MM.1S (cell line): ENCODE results near the gene UBE2D2.

ENCODE experiments used
- DNase-seq: peaks from one replicate; pipeline ENCODE4 v3.0.0-alpha.2; 2015
- H2AFZ ChIP-seq: fragments of 300-600 bp; sonication (generic); 2 replicates; pipeline ENCODE4 v1.6.0; 2016; ENCODE audit warnings: antibody characterized with exemption, low read length
- H3F3A ChIP-seq: fragments of 300-600 bp; sonication (generic); 2 replicates; pipeline ENCODE4 v1.6.1; 2016; ENCODE audit warnings: mild to moderate bottlenecking, antibody characterized with exemption, low read length, moderate library complexity, mixed read lengths; ENCODE audit not compliant: insufficient read depth
- H3K27ac ChIP-seq: fragments of 300-600 bp; sonication (generic); 2 replicates; pipeline ENCODE4 v1.5.1; 2016; ENCODE audit warnings: mild to moderate bottlenecking, low read length
- H3K27me3 ChIP-seq: fragments of 300-600 bp; sonication (generic); replicated peaks from 2 replicates; pipeline ENCODE4 v1.6.0; 2016; ENCODE audit warnings: low read length; ENCODE audit not compliant: insufficient read depth
- H3K36me3 ChIP-seq: fragments of 300-600 bp; sonication (generic); replicated peaks from 2 replicates; pipeline ENCODE4 v1.6.1; 2016; ENCODE audit warnings: mild to moderate bottlenecking, low read length, mixed read lengths; ENCODE audit not compliant: insufficient read depth
- H3K4me1 ChIP-seq: fragments of 300-600 bp; sonication (generic); 2 replicates; pipeline ENCODE4 v1.6.1; 2016; ENCODE audit warnings: low read length, mixed read lengths
- H3K4me2 ChIP-seq: fragments of 300-600 bp; sonication (generic); 2 replicates; pipeline ENCODE4 v1.6.0; 2016; ENCODE audit warnings: low read depth, low read length
- H3K4me3 ChIP-seq: fragments of 300-600 bp; sonication (generic); 2 replicates; pipeline ENCODE4 v1.5.1; 2016; ENCODE audit warnings: low read length, mixed read lengths
- H3K79me2 ChIP-seq: fragments of 300-600 bp; sonication (generic); 2 replicates; pipeline ENCODE4 v1.6.1; 2016; ENCODE audit warnings: mixed run types, low read length, mixed read lengths
- H3K9ac ChIP-seq: fragments of 300-600 bp; sonication (generic); 2 replicates; pipeline ENCODE4 v1.6.1; 2016; ENCODE audit warnings: low read length, mixed read lengths
- H3K9me2 ChIP-seq: fragments of 300-600 bp; sonication (generic); replicated peaks from 2 replicates; pipeline ENCODE4 v1.6.1; 2016; ENCODE audit warnings: mild to moderate bottlenecking, low read length, mixed read lengths; ENCODE audit not compliant: insufficient read depth
- H3K9me3 ChIP-seq: fragments of 300-600 bp; sonication (generic); replicated peaks from 2 replicates; pipeline ENCODE4 v1.6.1; 2016; ENCODE audit warnings: mild to moderate bottlenecking, low read length, mixed read lengths; ENCODE audit not compliant: insufficient read depth
- H4K20me1 ChIP-seq: fragments of 300-600 bp; sonication (generic); 2 replicates; pipeline ENCODE4 v1.6.1; 2016; ENCODE audit warnings: mild to moderate bottlenecking, low read length, moderate library complexity, mixed read lengths; ENCODE audit not compliant: insufficient read depth
- CTCF ChIP-seq: fragments of 300-600 bp; sonication (generic); IDR thresholded peaks from 2 replicates; pipeline ENCODE4 v1.5.1; 2016; ENCODE audit warnings: antibody characterized with exemption, low read length, mixed read lengths
- EZH2 ChIP-seq: fragments of 300-600 bp; sonication (generic); optimal IDR thresholded peaks from 2 replicates; pipeline ENCODE3; 2017; ENCODE audit warnings: low read depth, mild to moderate bottlenecking, antibody characterized with exemption, low read length, mixed read lengths
- EZH2phosphoT487 ChIP-seq: fragments of 300-600 bp; sonication (generic); IDR thresholded peaks from 2 replicates; pipeline ENCODE4 v1.6.1; 2018; ENCODE audit warnings: antibody characterized with exemption, low read length

Gene UBE2D2

GRCh38 chr5:139646912-139647505 lies 85.9 kb downstream of the UBE2D2 start:
- DNase-seq, result no peak
- Histone ChIP-seq H3K4me1 (peaks cover 16% of the 10 kb centered on the region), H3K79me2 (peaks cover 34% of the 10 kb centered on the region), H3K27me3 (no peaks in the 10 kb centered on the region), H3K9ac (no peak overlapping the region), H3K27ac (no peak overlapping the region), H2AFZ (no peak overlapping the region), H3K4me3 (no peak overlapping the region), H4K20me1 (peaks cover 5% of the 10 kb centered on the region; the same call in 1 of the 2 replicates), H3K4me2 (peak overlapping the region; percentile 87; the same call in 1 of the 2 replicates), H3K9me3 (no peaks in the 10 kb centered on the region), H3K36me3 (no peaks in the 10 kb centered on the region), H3K9me2 (no peaks in the 10 kb centered on the region), H3F3A (peaks cover 8% of the 10 kb centered on the region)
- TF ChIP-seq EZH2 (no peak), EZH2phosphoT487 (no peak), CTCF (no peak)

DNA sequence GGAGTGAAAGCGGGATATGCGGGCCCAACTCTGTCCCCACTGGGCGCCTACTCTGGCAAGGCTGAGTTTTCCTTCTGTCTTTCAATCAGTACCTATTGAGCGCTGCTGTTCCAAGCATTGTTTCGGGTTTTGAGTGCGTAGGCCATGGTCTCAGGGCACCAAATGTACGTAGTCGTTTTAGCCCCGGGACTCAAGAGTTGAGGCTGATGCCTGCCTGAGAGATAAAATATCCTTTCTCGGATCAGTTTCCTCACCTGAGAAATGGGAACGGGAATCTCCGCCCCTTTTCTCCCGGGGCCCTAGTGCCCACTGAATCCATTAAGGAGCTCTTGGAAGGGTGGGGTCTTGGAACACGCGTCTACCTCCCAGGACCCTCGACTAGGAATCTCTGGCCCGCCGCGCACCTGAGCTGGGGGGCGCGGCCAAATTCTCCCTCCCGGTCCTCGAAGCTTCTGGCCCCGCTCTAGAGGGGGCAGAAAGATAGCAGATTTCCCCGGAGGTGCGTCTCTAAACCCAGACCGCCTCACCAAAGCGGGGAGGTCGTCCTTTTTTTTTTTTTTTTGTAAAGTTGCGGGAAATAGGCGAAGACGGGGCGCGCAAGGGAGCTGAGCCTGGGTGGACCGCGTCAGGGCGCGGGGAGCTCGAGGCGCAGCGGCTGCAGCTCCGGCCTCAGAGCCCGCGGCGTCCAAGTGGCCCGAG lies 86.5 kb downstream of the UBE2D2 start:
- TF ChIP-seq EZH2 (no peak), EZH2phosphoT487 (no peak), CTCF (no peak)
- H3K27ac ChIP-seq, result no peak overlapping the region
- H3K9me3 ChIP-seq, result no peaks in the 10 kb centered on the region
- H3K4me1 ChIP-seq, result peaks cover 21% of the 10 kb centered on the region
- H3K36me3 ChIP-seq, result no peaks in the 10 kb centered on the region
- peak overlapping the region; percentile 46 for H3K4me3 ChIP-seq
- peaks cover 12% of the 10 kb centered on the region for H3F3A ChIP-seq
- no peak for DNase-seq
- H3K4me2 ChIP-seq, result peak overlapping the region; percentile 87
- peak overlapping the region; percentile 39; the same call in 1 of the 2 replicates for H3K9ac ChIP-seq
- H2AFZ ChIP-seq, result peak overlapping the region; percentile 65
- H4K20me1 ChIP-seq, result peaks cover 10% of the 10 kb centered on the region; the same call in 1 of the 2 replicates
- no peaks in the 10 kb centered on the region for H3K9me2 ChIP-seq
- peaks cover 40% of the 10 kb centered on the region for H3K79me2 ChIP-seq
- no peaks in the 10 kb centered on the region for H3K27me3 ChIP-seq

- DNase-seq, result peak; percentile 88
Measured at GRCh38 chr5:139648205-139649081, 87.3 kb downstream of the UBE2D2 start, which contains the start of gene CXXC5. TSS of gene CXXC5 (plus strand) at chr5:139648349. CDS start at chr5:139680524, 32,175 bp downstream.

More at GRCh38 chr5:139648205-139649081, 87.3 kb downstream of the UBE2D2 start, which contains the start of gene CXXC5:
- Histone ChIP-seq H3K4me3 (peak within 1 kb of the TSS; percentile 94), H4K20me1 (peaks cover 17% of the 10 kb centered on the region; the same call in 1 of the 2 replicates), H3K9me2 (no peaks in the 10 kb centered on the region), H3K4me2 (peak within 1 kb of the TSS; percentile 92), H3K9me3 (no peaks in the 10 kb centered on the region), H3K36me3 (no peaks in the 10 kb centered on the region), H3K4me1 (peaks cover 29% of the 10 kb centered on the region), H3K79me2 (peaks cover 48% of the 10 kb centered on the region), H3F3A (peaks cover 12% of the 10 kb centered on the region), H3K27me3 (no peaks in the 10 kb centered on the region), H2AFZ (peak within 1 kb of the TSS; percentile 65), H3K9ac (peak within 1 kb of the TSS; percentile 70), H3K27ac (peak within 1 kb of the TSS; percentile 70; the same call in 1 of the 2 replicates)
- no peak for TF ChIP-seq EZH2phosphoT487
